ENCODE results near the gene E2F4.
A peak's percentile ranks its signal among the peaks of the same experiment; 100 is the strongest.

Gene E2F4

GRCh38 chr16:67166598-67167168 is 25.3 kb upstream of the E2F4 start:
- no peak overlapping the region for H3K4me3 ChIP-seq (ENCODE audit: insufficient read depth, low read depth, low read length)
- peaks cover 98% of the 10 kb centered on the region for H3K27me3 ChIP-seq (ENCODE audit: control insufficient read depth, insufficient read depth, low read length, poor library complexity, severe bottlenecking)
- no peaks in the 10 kb centered on the region for H3K9me3 ChIP-seq (ENCODE audit: control insufficient read depth, low read length)
- H3K27ac ChIP-seq (ENCODE audit: insufficient read depth, low read depth, low read length, poor library complexity, severe bottlenecking): no peak overlapping the region
- H3K4me1 ChIP-seq (ENCODE audit: control insufficient read depth, insufficient read depth, low read length): peaks cover 14% of the 10 kb centered on the region
- 64 to 65% methylated on average over 5 of the region's 5 CpGs for WGBS, 2 experiments
- no peaks in the 10 kb centered on the region for H3K36me3 ChIP-seq (ENCODE audit: control insufficient read depth, insufficient read depth, low read length)

DNA sequence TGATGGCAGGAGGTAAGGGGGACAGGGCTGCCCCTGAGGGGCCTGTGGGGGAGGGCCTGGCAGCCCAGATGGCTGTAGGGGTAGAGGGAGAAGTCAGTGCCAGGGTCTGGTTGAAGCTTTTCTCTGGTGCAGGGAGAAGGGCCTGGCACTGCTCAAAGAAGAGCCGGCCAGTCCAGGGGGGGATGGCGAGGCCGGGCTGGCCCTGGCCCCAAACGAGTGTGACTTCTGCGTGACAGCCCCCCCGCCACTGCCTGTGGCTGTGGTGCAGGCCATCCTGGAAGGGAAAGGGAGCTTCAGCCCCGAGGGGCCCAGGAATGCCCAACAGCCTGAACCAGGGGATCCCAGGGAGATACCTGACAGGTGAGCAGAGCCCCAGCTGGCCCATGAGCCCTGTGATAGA is 24.4 kb upstream of the E2F4 start:
- Histone ChIP-seq H3K4me1 (ENCODE audit: control insufficient read depth, insufficient read depth, low read length) (peaks cover 14% of the 10 kb centered on the region), H3K9me3 (ENCODE audit: control insufficient read depth, low read length) (no peaks in the 10 kb centered on the region), H3K27me3 (ENCODE audit: control insufficient read depth, insufficient read depth, low read length, poor library complexity, severe bottlenecking) (peaks cover 98% of the 10 kb centered on the region), H3K36me3 (ENCODE audit: control insufficient read depth, insufficient read depth, low read length) (no peaks in the 10 kb centered on the region), H3K27ac (ENCODE audit: insufficient read depth, low read depth, low read length, poor library complexity, severe bottlenecking) (no peak overlapping the region), H3K4me3 (ENCODE audit: insufficient read depth, low read depth, low read length) (no peak overlapping the region)
- 74 to 77% methylated on average over 7 of the region's 7 CpGs for WGBS, 2 experiments

DNA sequence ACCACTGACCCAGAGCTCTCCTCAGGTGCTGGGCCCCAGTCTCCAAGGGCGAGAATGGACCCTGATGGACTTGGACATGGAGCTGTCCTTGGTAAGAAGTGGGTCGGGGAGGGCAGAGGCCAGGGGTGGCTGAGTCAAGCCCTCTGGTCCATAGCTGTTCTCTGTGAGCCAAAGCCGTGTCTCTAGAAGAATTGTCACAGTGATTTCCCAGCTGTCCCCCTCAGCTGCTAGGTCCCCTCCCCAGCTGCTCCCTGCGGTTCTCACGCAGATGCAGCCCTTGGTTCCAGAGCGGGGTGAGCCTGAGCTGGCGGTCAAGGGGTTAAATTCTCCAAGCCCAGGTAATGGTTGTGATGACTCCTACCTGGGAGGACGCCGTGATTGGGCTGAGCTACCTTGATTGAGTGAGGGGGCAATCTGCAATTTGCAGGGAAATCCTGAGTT is 22.9 kb upstream of the E2F4 start:
- H3K27me3 ChIP-seq (ENCODE audit: control insufficient read depth, insufficient read depth, low read length, poor library complexity, severe bottlenecking): peaks cover 98% of the 10 kb centered on the region
- no peak overlapping the region for H3K27ac ChIP-seq (ENCODE audit: insufficient read depth, low read depth, low read length, poor library complexity, severe bottlenecking)
- WGBS, 2 experiments: 25 to 33% methylated on average over 9 of the region's 9 CpGs
- H3K36me3 ChIP-seq (ENCODE audit: control insufficient read depth, insufficient read depth, low read length): no peaks in the 10 kb centered on the region
- H3K4me3 ChIP-seq (ENCODE audit: insufficient read depth, low read depth, low read length): no peak overlapping the region
- peaks cover 13% of the 10 kb centered on the region for H3K4me1 ChIP-seq (ENCODE audit: control insufficient read depth, insufficient read depth, low read length)
- H3K9me3 ChIP-seq (ENCODE audit: control insufficient read depth, low read length): no peaks in the 10 kb centered on the region

- Histone ChIP-seq H3K27ac (ENCODE audit: insufficient read depth, low read depth, low read length, poor library complexity, severe bottlenecking) (no peak overlapping the region), H3K27me3 (ENCODE audit: control insufficient read depth, insufficient read depth, low read length, poor library complexity, severe bottlenecking) (peaks cover 98% of the 10 kb centered on the region)
- WGBS, 2 experiments: 2% methylated on average over 24 of the region's 24 CpGs
Observed at GRCh38 chr16:67169642-67170167, 22.2 kb upstream of the E2F4 start.

GRCh38 chr16:67170168-67170948 is 21.6 kb upstream of the E2F4 start, which contains the start of gene NOL3:
Gene NOL3, plus strand, starts transcription at chr16:67170538.
- H3K36me3 ChIP-seq (ENCODE audit: control insufficient read depth, insufficient read depth, low read length): no peaks in the 10 kb centered on the region
- peak within 1 kb of the TSS; percentile 32 for H3K4me3 ChIP-seq (ENCODE audit: insufficient read depth, low read depth, low read length)
- WGBS, 2 experiments: 0% methylated on average over 47 to 50 of the region's 50 CpGs
- H3K27me3 ChIP-seq (ENCODE audit: control insufficient read depth, insufficient read depth, low read length, poor library complexity, severe bottlenecking): peaks cover 98% of the 10 kb centered on the region
- H3K9me3 ChIP-seq (ENCODE audit: control insufficient read depth, low read length): no peaks in the 10 kb centered on the region
- peaks cover 13% of the 10 kb centered on the region for H3K4me1 ChIP-seq (ENCODE audit: control insufficient read depth, insufficient read depth, low read length)
- H3K27ac ChIP-seq (ENCODE audit: insufficient read depth, low read depth, low read length, poor library complexity, severe bottlenecking): no peak within 1 kb of the TSS

More at GRCh38 chr16:67169642-67170167, 22.2 kb upstream of the E2F4 start:
- Histone ChIP-seq H3K9me3 (ENCODE audit: control insufficient read depth, low read length) (no peaks in the 10 kb centered on the region), H3K4me1 (ENCODE audit: control insufficient read depth, insufficient read depth, low read length) (peaks cover 13% of the 10 kb centered on the region), H3K36me3 (ENCODE audit: control insufficient read depth, insufficient read depth, low read length) (no peaks in the 10 kb centered on the region), H3K4me3 (ENCODE audit: insufficient read depth, low read depth, low read length) (peak overlapping the region; percentile 32)

DNA sequence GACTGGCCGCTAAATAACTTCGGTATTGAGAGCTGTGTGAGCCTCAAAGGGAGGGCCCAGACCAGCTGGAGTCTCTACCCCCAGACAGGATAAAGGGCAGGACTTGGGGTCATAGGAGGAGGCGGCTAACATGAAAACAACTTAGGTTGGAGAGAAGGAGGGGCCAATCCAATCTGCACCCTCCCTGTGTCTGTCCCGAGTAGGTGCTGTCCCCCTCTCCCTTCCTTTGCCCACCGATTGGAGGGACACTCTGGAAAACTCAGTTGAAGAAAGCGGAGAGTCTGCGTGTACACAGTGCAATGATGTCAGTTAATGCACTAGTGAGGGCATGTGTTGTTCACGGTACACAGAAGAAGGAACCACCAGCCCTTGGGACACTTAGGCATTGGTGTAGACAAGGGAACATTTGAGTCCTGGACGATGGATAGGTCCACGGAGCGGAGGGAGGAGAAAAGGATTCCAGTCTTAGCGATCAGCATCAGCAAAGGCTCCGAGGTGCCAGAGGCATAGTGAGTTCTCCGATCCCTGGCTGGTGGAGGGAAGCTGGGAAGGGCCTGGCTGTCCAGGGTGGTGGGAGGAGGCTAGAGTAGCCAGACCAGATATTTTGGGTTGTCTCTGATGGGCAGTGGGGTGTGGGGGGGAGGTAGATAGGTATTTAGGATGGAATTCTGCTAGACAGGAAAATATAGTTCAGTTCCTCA is 20.9 kb upstream of the E2F4 start:
- Histone ChIP-seq H3K4me3 (ENCODE audit: insufficient read depth, low read depth, low read length) (peak overlapping the region; percentile 32), H3K27me3 (ENCODE audit: control insufficient read depth, insufficient read depth, low read length, poor library complexity, severe bottlenecking) (peaks cover 98% of the 10 kb centered on the region), H3K9me3 (ENCODE audit: control insufficient read depth, low read length) (no peaks in the 10 kb centered on the region), H3K4me1 (ENCODE audit: control insufficient read depth, insufficient read depth, low read length) (peaks cover 13% of the 10 kb centered on the region), H3K36me3 (ENCODE audit: control insufficient read depth, insufficient read depth, low read length) (no peaks in the 10 kb centered on the region), H3K27ac (ENCODE audit: insufficient read depth, low read depth, low read length, poor library complexity, severe bottlenecking) (no peak overlapping the region)
- WGBS, 2 experiments: 36 to 40% methylated on average over 14 of the region's 14 CpGs

GRCh38 chr16:67173323-67173722 is 18.6 kb upstream of the E2F4 start:
- H3K27me3 ChIP-seq (ENCODE audit: control insufficient read depth, insufficient read depth, low read length, poor library complexity, severe bottlenecking): peaks cover 98% of the 10 kb centered on the region
- H3K9me3 ChIP-seq (ENCODE audit: control insufficient read depth, low read length): no peaks in the 10 kb centered on the region
- WGBS, 2 experiments: 65 to 77% methylated on average over 1 of the region's 1 CpG

DNA sequence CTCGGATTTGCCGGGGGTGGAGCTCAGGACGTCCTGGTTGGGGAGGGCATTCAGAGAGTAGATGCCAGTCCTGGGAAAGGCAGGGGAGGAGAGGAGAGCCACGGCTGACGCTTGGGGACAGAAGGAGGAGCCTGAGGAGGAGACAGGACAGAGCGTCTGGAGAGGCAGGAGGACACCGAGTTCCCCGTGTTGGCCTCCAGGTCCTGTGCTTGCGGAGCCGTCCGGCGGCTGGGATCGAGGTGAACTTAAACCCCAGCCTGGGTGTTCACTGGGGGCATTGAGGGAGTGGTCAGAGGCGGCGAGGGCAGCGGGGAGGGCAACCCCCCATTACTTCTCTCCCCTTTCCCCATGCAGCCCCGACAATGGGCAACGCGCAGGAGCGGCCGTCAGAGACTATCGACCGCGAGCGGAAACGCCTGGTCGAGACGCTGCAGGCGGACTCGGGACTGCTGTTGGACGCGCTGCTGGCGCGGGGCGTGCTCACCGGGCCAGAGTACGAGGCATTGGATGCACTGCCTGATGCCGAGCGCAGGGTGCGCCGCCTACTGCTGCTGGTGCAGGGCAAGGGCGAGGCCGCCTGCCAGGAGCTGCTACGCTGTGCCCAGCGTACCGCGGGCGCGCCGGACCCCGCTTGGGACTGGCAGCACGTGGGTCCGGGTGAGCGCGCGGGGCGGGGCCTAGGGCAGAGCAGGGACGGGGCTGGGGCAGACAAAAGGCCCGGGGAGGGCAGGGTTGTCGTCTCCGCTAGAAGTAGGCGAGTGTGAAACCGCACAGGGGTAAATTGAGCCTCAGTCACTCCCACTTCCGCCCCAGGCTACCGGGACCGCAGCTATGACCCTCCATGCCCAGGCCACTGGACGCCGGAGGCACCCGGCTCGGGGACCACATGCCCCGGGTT is 17.9 kb upstream of the E2F4 start:
- H3K9me3 ChIP-seq (ENCODE audit: control insufficient read depth, low read length): no peaks in the 10 kb centered on the region
- H3K36me3 ChIP-seq (ENCODE audit: control insufficient read depth, insufficient read depth, low read length): no peaks in the 10 kb centered on the region
- H3K4me1 ChIP-seq (ENCODE audit: control insufficient read depth, insufficient read depth, low read length): peaks cover 13% of the 10 kb centered on the region
- WGBS, 2 experiments: 3% methylated on average over 71 of the region's 71 CpGs
- H3K27ac ChIP-seq (ENCODE audit: insufficient read depth, low read depth, low read length, poor library complexity, severe bottlenecking): no peak overlapping the region
- H3K4me3 ChIP-seq (ENCODE audit: insufficient read depth, low read depth, low read length): peak overlapping the region; percentile 39
- peaks cover 98% of the 10 kb centered on the region for H3K27me3 ChIP-seq (ENCODE audit: control insufficient read depth, insufficient read depth, low read length, poor library complexity, severe bottlenecking)

More at GRCh38 chr16:67173323-67173722, 18.6 kb upstream of the E2F4 start:
- no peak overlapping the region for H3K27ac ChIP-seq (ENCODE audit: insufficient read depth, low read depth, low read length, poor library complexity, severe bottlenecking)
- H3K36me3 ChIP-seq (ENCODE audit: control insufficient read depth, insufficient read depth, low read length): no peaks in the 10 kb centered on the region
- peaks cover 13% of the 10 kb centered on the region for H3K4me1 ChIP-seq (ENCODE audit: control insufficient read depth, insufficient read depth, low read length)
- H3K4me3 ChIP-seq (ENCODE audit: insufficient read depth, low read depth, low read length): peak overlapping the region; percentile 39

GRCh38 chr16:67174706-67175231 is 17.2 kb upstream of the E2F4 start:
- 76 to 78% methylated on average over 31 of the region's 31 CpGs for WGBS, 2 experiments
- Histone ChIP-seq H3K27ac (ENCODE audit: insufficient read depth, low read depth, low read length, poor library complexity, severe bottlenecking) (no peak overlapping the region), H3K27me3 (ENCODE audit: control insufficient read depth, insufficient read depth, low read length, poor library complexity, severe bottlenecking) (peaks cover 96% of the 10 kb centered on the region), H3K36me3 (ENCODE audit: control insufficient read depth, insufficient read depth, low read length) (no peaks in the 10 kb centered on the region), H3K9me3 (ENCODE audit: control insufficient read depth, low read length) (no peaks in the 10 kb centered on the region), H3K4me1 (ENCODE audit: control insufficient read depth, insufficient read depth, low read length) (peaks cover 12% of the 10 kb centered on the region), H3K4me3 (ENCODE audit: insufficient read depth, low read depth, low read length) (peak overlapping the region; percentile 39)

All from ectodermal cell (in vitro differentiated cells).